22Rv1 (cell line): ENCODE results near the gene THADA.

Experiments
- ZFX ChIP-seq: fragments of 450-650 bp; IDR thresholded peaks from 2 replicates; pipeline ENCODE4 v1.6.1; 2017; ENCODE audit warnings: antibody characterized with exemption, borderline replicate concordance
- TF ChIP-seq, protein P1 (sequence below): fragments of 450-650 bp; IDR thresholded peaks from 2 replicates; pipeline ENCODE4 v1.5.1; 2017; ENCODE audit warnings: mild to moderate bottlenecking

DNA sequence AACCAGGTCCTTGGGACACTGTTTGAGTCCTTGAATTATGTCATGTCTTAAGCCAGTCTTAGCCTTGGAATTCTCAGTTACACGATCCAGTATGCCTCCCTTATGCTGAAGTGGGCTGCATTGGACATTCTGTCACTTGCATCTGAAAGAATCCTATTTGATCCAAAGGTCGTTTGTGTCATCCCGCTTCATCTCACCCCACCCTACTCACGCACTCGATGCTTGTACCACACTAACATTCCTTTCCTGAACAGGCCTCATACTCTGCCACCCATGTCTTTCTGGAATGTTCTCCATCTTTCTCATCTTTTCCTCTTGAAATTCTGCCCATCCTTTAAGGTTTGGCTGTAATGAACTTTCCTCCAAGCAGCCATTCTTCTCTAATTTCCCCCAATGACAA lies 341.5 kb downstream of the THADA start:
- TF ChIP-seq, protein P1, sequence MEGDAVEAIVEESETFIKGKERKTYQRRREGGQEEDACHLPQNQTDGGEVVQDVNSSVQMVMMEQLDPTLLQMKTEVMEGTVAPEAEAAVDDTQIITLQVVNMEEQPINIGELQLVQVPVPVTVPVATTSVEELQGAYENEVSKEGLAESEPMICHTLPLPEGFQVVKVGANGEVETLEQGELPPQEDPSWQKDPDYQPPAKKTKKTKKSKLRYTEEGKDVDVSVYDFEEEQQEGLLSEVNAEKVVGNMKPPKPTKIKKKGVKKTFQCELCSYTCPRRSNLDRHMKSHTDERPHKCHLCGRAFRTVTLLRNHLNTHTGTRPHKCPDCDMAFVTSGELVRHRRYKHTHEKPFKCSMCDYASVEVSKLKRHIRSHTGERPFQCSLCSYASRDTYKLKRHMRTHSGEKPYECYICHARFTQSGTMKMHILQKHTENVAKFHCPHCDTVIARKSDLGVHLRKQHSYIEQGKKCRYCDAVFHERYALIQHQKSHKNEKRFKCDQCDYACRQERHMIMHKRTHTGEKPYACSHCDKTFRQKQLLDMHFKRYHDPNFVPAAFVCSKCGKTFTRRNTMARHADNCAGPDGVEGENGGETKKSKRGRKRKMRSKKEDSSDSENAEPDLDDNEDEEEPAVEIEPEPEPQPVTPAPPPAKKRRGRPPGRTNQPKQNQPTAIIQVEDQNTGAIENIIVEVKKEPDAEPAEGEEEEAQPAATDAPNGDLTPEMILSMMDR, result no peak
- no peak for TF ChIP-seq ZFX
